PC-9 (cell line): ENCODE measurements around the gene RUNX1. TPM values are rescaled to one million over a fixed set of nuclear protein-coding genes. Genes with fewer than 3 reads are reported as not detected.

Experiments
- BruUV-seq: library from RNA; stranded (reverse); fragments of 400-500 nt; replicated peaks from 2 replicates; lab custom pipeline; 2021; lab: Mats Ljungman, UMichigan
- CTCF ChIA-PET: fragments of 300-600 bp; sonication (Branson Sonifier 250); formaldehyde crosslinking; loops from one replicate; lab custom pipeline; 2022; ENCODE audit warnings: antibody characterized with exemption; lab: Charles Lee
- POLR2A ChIA-PET: fragments of 300-600 bp; sonication (Branson Sonifier 250); formaldehyde crosslinking; loops from one replicate; lab custom pipeline; 2022; ENCODE audit warnings: antibody characterized with exemption; ENCODE audit not compliant: unreplicated experiment; lab: Charles Lee
- DNase-seq, 2 experiments: peaks; one replicate each; pipeline versions ENCODE4 v3.0.0 to v3.0.0-alpha.2; 2015 to 2022; ENCODE audit warnings: mixed read lengths in 1 of 2
- H2AFZ ChIP-seq: fragments of 200-600 bp; sonication (generic); 2 replicates; pipeline ENCODE4 v1.8.1; 2017; ENCODE audit warnings: antibody characterized with exemption
- H3F3A ChIP-seq: fragments of 200-600 bp; sonication (generic); 2 replicates; pipeline ENCODE4 v1.8.1; 2017; ENCODE audit warnings: antibody characterized with exemption, mild to moderate bottlenecking, low read depth; ENCODE audit not compliant: insufficient read depth
- H3K27ac ChIP-seq: fragments of 200-600 bp; sonication (generic); 2 replicates; pipeline ENCODE4 v1.6.1; 2016; ENCODE audit warnings: mixed run types
- H3K27me3 ChIP-seq: fragments of 200-600 bp; sonication (generic); 2 replicates; pipeline ENCODE4 v1.6.1; 2016; ENCODE audit warnings: low read depth, mixed run types; ENCODE audit not compliant: insufficient read depth
- H3K36me3 ChIP-seq: fragments of 200-600 bp; sonication (generic); 2 replicates; pipeline ENCODE4 v1.6.1; 2016; ENCODE audit warnings: low read depth, mixed run types
- H3K4me1 ChIP-seq: fragments of 200-600 bp; sonication (generic); replicated peaks from 2 replicates; pipeline ENCODE4 v1.6.1; 2016; ENCODE audit warnings: mixed run types; ENCODE audit not compliant: insufficient read depth
- H3K4me2 ChIP-seq: fragments of 200-600 bp; sonication (generic); 2 replicates; pipeline ENCODE4 v1.6.1; 2017; ENCODE audit warnings: mixed run types
- H3K4me3 ChIP-seq: fragments of 200-600 bp; sonication (generic); 2 replicates; pipeline ENCODE4 v1.6.1; 2016; ENCODE audit warnings: mixed run types
- H3K79me2 ChIP-seq: fragments of 200-600 bp; sonication (generic); 2 replicates; pipeline ENCODE4 v1.6.1; 2017; ENCODE audit warnings: low read depth, mixed run types
- H3K9me2 ChIP-seq: fragments of 200-600 bp; sonication (generic); 2 replicates; pipeline ENCODE4 v1.8.1; 2017; ENCODE audit warnings: mild to moderate bottlenecking; ENCODE audit not compliant: insufficient read depth
- H3K9me3 ChIP-seq: fragments of 200-600 bp; sonication (generic); 2 replicates; pipeline ENCODE4 v1.8.1; 2016; ENCODE audit warnings: low read depth; ENCODE audit not compliant: insufficient read depth
- H4K20me1 ChIP-seq: fragments of 200-600 bp; sonication (generic); 2 replicates; pipeline ENCODE4 v1.8.1; 2017; ENCODE audit not compliant: insufficient read depth
- CTCF ChIP-seq: fragments of 200-600 bp; sonication (generic); conservative IDR thresholded peaks from 2 replicates; pipeline ENCODE4 v1.6.1; 2017; ENCODE audit warnings: mixed run types, antibody characterized with exemption, mild to moderate bottlenecking, moderate library complexity
- EZH2 ChIP-seq: fragments of 200-600 bp; sonication (generic); IDR thresholded peaks from 2 replicates; pipeline ENCODE4 v1.8.0; 2017; ENCODE audit warnings: antibody characterized with exemption, low read depth
- intact Hi-C: fragments of 100-400 bp; cut with micrococcal nuclease; formaldehyde crosslinking; loops from one replicate; pipeline ENCODE4 v1.10.0; 2022; ENCODE audit not compliant: unreplicated experiment
- total RNA-seq: library from RNA; stranded (reverse); gene quantifications from 2 replicates; pipeline ENCODE4 v1.2.3, GENCODE V29; 2021

Gene RUNX1
- total RNA-seq, 1 experiment from 2014 or later, result 58.5 TPM

GRCh38 chr21:34894401-34894800 is 154.7 kb downstream of the RUNX1 start:
- Histone ChIP-seq H3K4me2 (no peak overlapping the region), H3F3A (peaks cover 20% of the 10 kb centered on the region), H3K9me3 (no peaks in the 10 kb centered on the region), H3K4me3 (no peak overlapping the region), H3K27me3 (no peaks in the 10 kb centered on the region), H3K36me3 (no peaks in the 10 kb centered on the region), H3K4me1 (no peaks in the 10 kb centered on the region), H3K9me2 (no peaks in the 10 kb centered on the region), H4K20me1 (no peaks in the 10 kb centered on the region), H3K79me2 (peaks cover 8% of the 10 kb centered on the region; the same call in 1 of the 2 replicates), H2AFZ (no peak overlapping the region), H3K27ac (0 out of 2 replicates have a peak overlapping the region, but pooled peaks have one; percentile 9)
- TF ChIP-seq CTCF (no peak), EZH2 (no peak)
- DNase-seq, result no peak
- BruUV-seq, result no TSS peak
- intact Hi-C loops, result loop anchor here (5.0 kb wide), 3 partner anchors 73 to 1133 kb away; no protein-coding TSS in a partner anchor
- ChIA-PET CTCF (no interaction called here), POLR2A (no interaction called here)

- H3K27ac ChIP-seq, result no peak overlapping the region
- no peak for DNase-seq
- no peaks in the 10 kb centered on the region for H3K9me3 ChIP-seq
- peaks cover 5% of the 10 kb centered on the region; the same call in 1 of the 2 replicates for H3K36me3 ChIP-seq
- peaks cover 6% of the 10 kb centered on the region; the same call in 1 of the 2 replicates for H4K20me1 ChIP-seq
- no peaks in the 10 kb centered on the region for H3K9me2 ChIP-seq
- H3K4me1 ChIP-seq, result no peaks in the 10 kb centered on the region
- no TSS peak for BruUV-seq
- H2AFZ ChIP-seq, result no peak overlapping the region
- no peak overlapping the region for H3K4me2 ChIP-seq
- H3K79me2 ChIP-seq, result peaks cover 16% of the 10 kb centered on the region
- intact Hi-C loops, result loop anchor here (5.0 kb wide), 3 partner anchors 75 to 1135 kb away; no protein-coding TSS in a partner anchor
- POLR2A ChIA-PET, result no interaction called here
- H3K27me3 ChIP-seq, result no peaks in the 10 kb centered on the region
- CTCF ChIA-PET, result no interaction called here
- H3K4me3 ChIP-seq, result no peak overlapping the region
- TF ChIP-seq EZH2 (no peak), CTCF (no peak)
- peaks cover 26% of the 10 kb centered on the region for H3F3A ChIP-seq
Observed at GRCh38 chr21:34892209-34892608, 156.9 kb downstream of the RUNX1 start.

- H3K79me2 ChIP-seq, result peaks cover 22% of the 10 kb centered on the region
- peaks cover 26% of the 10 kb centered on the region for H3F3A ChIP-seq
- CTCF ChIA-PET, result no interaction called here
- POLR2A ChIA-PET, result no interaction called here
- H3K9me3 ChIP-seq, result no peaks in the 10 kb centered on the region
- intact Hi-C loops, result loop anchor here (2.0 to 5.0 kb wide), 4 partner anchors 76 to 1136 kb away; no protein-coding TSS in a partner anchor
- H3K9me2 ChIP-seq, result no peaks in the 10 kb centered on the region
- peaks cover 7% of the 10 kb centered on the region; the same call in 1 of the 2 replicates for H4K20me1 ChIP-seq
- no peaks in the 10 kb centered on the region for H3K4me1 ChIP-seq
- no peak overlapping the region for H3K27ac ChIP-seq
- peaks cover 5% of the 10 kb centered on the region; the same call in 1 of the 2 replicates for H3K36me3 ChIP-seq
- no peak overlapping the region for H2AFZ ChIP-seq
- H3K4me2 ChIP-seq, result no peak overlapping the region
- TF ChIP-seq CTCF (no peak), EZH2 (no peak)
- H3K27me3 ChIP-seq, result no peaks in the 10 kb centered on the region
- H3K4me3 ChIP-seq, result no peak overlapping the region
- no peak for DNase-seq
- no TSS peak for BruUV-seq
Observed at GRCh38 chr21:34891613-34891943, 157.5 kb downstream of the RUNX1 start.
